GM10266 (cell line): ENCODE measurements around the gene UQCC3.

Experiments used
- DNase-seq: peaks from one replicate; pipeline ENCODE4 v3.0.0; 2012; ENCODE audit errors: extremely low spot score
- CTCF ChIP-seq: IDR thresholded peaks from 2 replicates; pipeline ENCODE4 v1.5.1; 2012; ENCODE audit warnings: mild to moderate bottlenecking, low read depth; ENCODE audit not compliant: control insufficient read depth, insufficient read depth; ENCODE audit errors: missing control alignments

Gene UQCC3, protein sequence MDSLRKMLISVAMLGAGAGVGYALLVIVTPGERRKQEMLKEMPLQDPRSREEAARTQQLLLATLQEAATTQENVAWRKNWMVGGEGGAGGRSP

GRCh38 chr11:62671608-62672389 is at the start of gene UQCC3, which contains the start of gene LBHD1:
UQCC3 (plus strand) TSS chr11:62671673; CDS start chr11:62671746, 73 bp downstream.
LBHD1 (minus strand) TSS chr11:62672267; CDS start chr11:62670031, 2,236 bp downstream.
- DNase-seq, result peak; percentile 84
- TF ChIP-seq CTCF, result no peak

- TF ChIP-seq CTCF, result no peak
- DNase-seq, result no peak
These were observed 48.9 kb upstream of the UQCC3 start for GRCh38 chr11:62622476-62623089.

DNA sequence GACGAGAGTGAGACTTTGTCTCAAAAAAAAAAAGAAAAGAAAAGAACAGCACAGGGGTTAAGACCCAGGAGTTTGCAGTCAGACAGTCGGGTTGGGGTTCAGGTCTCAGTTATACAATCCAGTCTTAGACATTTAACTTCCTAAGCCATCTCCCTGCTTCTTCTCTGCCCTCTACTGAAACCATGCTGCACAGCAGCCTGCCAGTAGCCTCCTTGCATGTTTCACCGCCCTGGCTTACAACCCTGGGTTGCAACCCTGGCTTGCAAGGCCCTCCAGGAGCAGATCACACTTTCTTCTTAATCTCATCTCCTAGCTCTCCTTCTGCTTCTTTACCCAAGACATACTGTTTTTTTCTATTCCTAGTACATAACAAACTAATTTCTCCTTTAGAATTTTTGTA is 43.8 kb upstream of the UQCC3 start:
- DNase-seq, result no peak
- no peak for TF ChIP-seq CTCF

DNA sequence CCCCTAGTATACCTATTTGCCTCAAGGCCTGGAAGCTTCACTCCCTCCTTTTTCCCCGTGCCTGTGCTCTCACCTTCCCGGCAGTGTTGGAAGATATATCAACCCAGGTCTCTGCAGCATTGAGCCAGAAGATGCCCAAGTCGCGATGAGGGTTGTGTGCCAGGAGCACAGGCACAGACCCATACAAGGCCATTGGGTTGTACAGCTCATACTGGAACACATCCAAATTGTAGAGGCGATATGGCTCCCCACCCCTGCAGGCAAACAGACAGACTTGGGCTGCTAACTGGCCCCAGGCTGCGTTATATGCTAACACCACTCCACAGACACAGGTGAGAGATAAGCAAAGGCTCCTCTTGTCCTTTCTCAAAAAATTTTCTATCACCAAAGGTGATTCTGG is 39.0 kb upstream of the UQCC3 start:
- DNase-seq, result no peak
- TF ChIP-seq CTCF, result no peak

- no peak for DNase-seq
- TF ChIP-seq CTCF, result no peak
These were observed 27.3 kb upstream of the UQCC3 start for GRCh38 chr11:62644220-62644619.

- no peak for TF ChIP-seq CTCF
These were observed 25.9 kb upstream of the UQCC3 start for GRCh38 chr11:62645671-62645945.

GRCh38 chr11:62645946-62646824 is 25.3 kb upstream of the UQCC3 start, which contains the start of gene GANAB:
GANAB (minus strand) TSS chr11:62646613; CDS start chr11:62646599, 14 bp downstream.
- TF ChIP-seq CTCF, result no peak
- DNase-seq, result peak; percentile 99

More at GRCh38 chr11:62645671-62645945, 25.9 kb upstream of the UQCC3 start:
- no peak for DNase-seq
